Endothelial cell of umbilical vein (primary cell): ENCODE measurements around the gene POLE.

ENCODE experiments used
- EZH2 ChIP-seq: IDR thresholded peaks from 2 replicates; pipeline ENCODE4 v1.6.1; 2012; ENCODE audit warnings: borderline replicate concordance, low read depth, mild to moderate bottlenecking, moderate library complexity, low read length, inconsistent platforms; ENCODE audit not compliant: severe bottlenecking
- POLR2A ChIP-seq: IDR thresholded peaks from 2 replicates; pipeline ENCODE4 v1.6.1; 2012; ENCODE audit warnings: low read depth, mild to moderate bottlenecking, control low read depth, low read length
- POLR2AphosphoS5 ChIP-seq: IDR thresholded peaks from 2 replicates; pipeline ENCODE4 v1.6.1; 2012; ENCODE audit warnings: low read depth, mild to moderate bottlenecking, control low read depth, low read length, moderate library complexity; ENCODE audit not compliant: insufficient read depth
- TF ChIP-seq, protein P1 (sequence below), 2 donors: IDR thresholded peaks; 1 replicate in 1 of 2; 2 replicates in 1 of 2; pipeline ENCODE4 v1.5.1; 2011; ENCODE audit warnings: low read length in 2 of 2, mild to moderate bottlenecking in 2 of 2, moderate library complexity in 2 of 2, control low read depth in 1 of 2, inconsistent platforms in 1 of 2, low read depth in 1 of 2; ENCODE audit not compliant: insufficient read depth in 1 of 2; ENCODE audit errors: extremely low read depth in 1 of 2

- TF ChIP-seq EZH2 (no peak), POLR2A (no peak), POLR2AphosphoS5 (no peak)
- TF ChIP-seq, protein P1, sequence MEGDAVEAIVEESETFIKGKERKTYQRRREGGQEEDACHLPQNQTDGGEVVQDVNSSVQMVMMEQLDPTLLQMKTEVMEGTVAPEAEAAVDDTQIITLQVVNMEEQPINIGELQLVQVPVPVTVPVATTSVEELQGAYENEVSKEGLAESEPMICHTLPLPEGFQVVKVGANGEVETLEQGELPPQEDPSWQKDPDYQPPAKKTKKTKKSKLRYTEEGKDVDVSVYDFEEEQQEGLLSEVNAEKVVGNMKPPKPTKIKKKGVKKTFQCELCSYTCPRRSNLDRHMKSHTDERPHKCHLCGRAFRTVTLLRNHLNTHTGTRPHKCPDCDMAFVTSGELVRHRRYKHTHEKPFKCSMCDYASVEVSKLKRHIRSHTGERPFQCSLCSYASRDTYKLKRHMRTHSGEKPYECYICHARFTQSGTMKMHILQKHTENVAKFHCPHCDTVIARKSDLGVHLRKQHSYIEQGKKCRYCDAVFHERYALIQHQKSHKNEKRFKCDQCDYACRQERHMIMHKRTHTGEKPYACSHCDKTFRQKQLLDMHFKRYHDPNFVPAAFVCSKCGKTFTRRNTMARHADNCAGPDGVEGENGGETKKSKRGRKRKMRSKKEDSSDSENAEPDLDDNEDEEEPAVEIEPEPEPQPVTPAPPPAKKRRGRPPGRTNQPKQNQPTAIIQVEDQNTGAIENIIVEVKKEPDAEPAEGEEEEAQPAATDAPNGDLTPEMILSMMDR (IDR thresholded peaks at IDR 0.05; ENCODE audit: extremely low read depth in 1 of 2, insufficient read depth in 1 of 2, low read depth in 1 of 2, low read length in 2 of 2) = no peak
Measured at GRCh38 chr12:132584429-132584828, 102.7 kb downstream of the POLE start.
